Right ventricle myocardium superior (tissue), 1 donor: ENCODE results near the gene BIRC7. TPM values are rescaled to one million over a fixed set of nuclear protein-coding genes. Genes with fewer than 3 reads are reported as not detected.
A peak's percentile ranks its signal among the peaks of the same experiment; 100 is the strongest.

Experiments used
- ATAC-seq: fragments of 200-7000 bp; cut with Tn5 transposase; one replicate; pipeline ENCODE4 v1.9.1; 2020; ENCODE audit warnings: mild to moderate bottlenecking; ENCODE audit not compliant: poor library complexity
- DNase-seq: peaks from one replicate; pipeline ENCODE4 v3.0.0-alpha.2; 2020
- intact Hi-C: fragments of 100-400 bp; cut with DNase I; formaldehyde crosslinking; loops from one replicate; pipeline ENCODE4 v1.11.2; 2022
- total RNA-seq: library from RNA; stranded (reverse); fragmentation: NEBNext Ultra II Directional; extraction: Animal tissue kit (Norgen Biotek cat#: 25700); gene quantifications from one replicate; pipeline ENCODE4 v1.2.1, GENCODE V29; 2021
- donor health status: DM: no; HTN: yes; CAD: no; lungs with severe emphysema.

The BIRC7 gene
- total RNA-seq, 1 donor from 2014 or later, result 0.22 TPM

DNA sequence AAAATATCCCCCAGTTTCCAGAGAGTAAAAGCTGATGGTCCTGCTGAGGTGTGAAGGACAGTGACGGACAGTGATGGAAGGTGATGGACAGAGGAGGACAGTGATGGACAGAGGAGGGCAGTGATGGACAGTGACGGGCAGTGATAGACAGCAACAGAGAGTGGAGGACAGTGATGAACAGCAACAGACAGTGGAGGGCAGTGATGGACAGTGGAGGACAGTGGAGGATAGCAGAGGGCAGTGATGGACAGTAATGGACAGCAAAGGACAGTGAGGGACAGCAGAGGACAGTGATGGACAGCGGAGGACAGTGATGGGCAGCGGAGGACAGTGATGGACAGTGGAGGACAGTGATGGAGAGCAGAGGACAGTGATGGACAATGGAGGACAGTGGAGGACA lies 21.2 kb downstream of the BIRC7 start:
- intact Hi-C loops, result no loop called here

DNA sequence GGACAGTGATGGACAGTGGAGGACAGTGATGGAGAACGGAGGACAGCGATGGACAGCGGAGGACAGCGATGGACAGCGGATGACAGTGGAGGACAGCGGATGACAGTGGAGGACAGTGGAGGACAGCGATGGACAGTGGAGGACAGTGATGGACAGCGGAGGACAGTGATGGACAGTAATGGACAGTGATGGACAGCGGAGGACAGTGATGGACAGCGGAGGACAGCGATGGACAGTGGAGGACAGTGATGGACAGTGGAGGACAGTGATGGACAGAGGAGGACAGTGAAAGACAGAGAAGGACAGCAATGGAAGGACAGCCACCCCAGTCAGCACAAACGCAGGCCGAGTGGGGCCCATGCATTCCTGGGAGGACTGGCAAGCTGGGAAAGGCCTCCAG lies 21.9 kb downstream of the BIRC7 start:
- no peak for ATAC-seq

More for the DNA sequence above, 21.2 kb downstream of the BIRC7 start:
- no peak for ATAC-seq
- no peak for DNase-seq

DNA sequence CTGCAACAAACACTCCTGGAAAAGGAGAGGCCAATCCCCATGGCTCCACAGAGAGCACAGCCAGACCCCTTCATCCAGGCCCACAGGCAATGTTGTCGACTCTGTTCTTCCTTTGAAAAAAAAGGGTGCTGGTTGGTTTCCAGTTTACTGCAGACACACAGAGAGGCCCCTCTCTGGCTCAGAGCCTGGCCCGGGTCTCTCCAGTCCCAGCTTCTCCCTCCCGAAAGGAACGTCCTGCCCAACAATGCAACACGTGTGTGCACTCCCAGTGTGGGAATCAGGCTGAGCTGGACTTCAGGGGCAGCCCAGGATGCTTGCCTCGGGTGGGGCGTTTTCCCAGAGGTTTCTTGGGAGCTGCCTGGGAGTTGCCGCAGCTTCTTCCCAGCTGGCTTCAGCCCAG lies 23.1 kb downstream of the BIRC7 start:
- DNase-seq, result no peak

More for the DNA sequence above, 21.9 kb downstream of the BIRC7 start:
- intact Hi-C loops, result no loop called here
- no peak for DNase-seq

DNA sequence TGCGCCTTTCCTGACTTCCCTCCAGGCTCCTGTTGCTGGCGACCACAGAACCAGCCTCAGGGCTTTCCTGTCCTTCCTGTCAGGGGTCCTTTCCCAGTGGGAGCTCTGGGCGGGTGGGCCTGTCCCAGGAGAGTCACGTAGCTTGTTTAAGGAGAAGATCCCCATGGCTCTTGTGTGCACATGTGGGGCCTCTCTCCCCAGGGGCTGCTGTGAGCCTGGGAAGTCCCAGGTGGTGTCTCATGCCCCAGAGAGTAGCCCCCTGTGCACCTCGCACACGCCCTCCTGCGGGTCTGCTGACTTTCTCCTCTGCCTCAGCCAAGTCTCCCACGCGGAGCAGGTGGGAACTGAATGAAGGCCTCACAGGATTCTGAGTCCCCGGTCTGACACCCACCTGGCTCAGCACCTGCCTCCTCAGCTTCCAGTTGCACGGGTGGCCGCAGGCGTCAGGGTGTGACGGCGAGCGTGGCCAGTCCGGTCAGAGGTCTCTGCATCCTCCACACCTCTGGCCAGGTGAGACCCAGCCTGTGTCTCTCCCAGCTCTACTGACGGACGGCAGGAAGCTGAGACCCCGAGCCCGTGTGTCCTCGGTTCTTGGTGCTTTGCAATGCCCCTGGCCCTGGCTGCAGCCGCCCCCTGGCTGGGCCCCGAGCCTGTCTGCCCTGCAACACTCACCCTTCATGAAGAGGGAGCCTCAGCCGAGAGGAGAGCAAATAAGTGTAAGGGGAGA lies 24.2 kb downstream of the BIRC7 start:
- ATAC-seq (no peak), DNase-seq (no peak)
- intact Hi-C loops, result no loop called here

More for the DNA sequence above, 23.1 kb downstream of the BIRC7 start:
- ATAC-seq, result no peak
- intact Hi-C loops, result no loop called here

DNA sequence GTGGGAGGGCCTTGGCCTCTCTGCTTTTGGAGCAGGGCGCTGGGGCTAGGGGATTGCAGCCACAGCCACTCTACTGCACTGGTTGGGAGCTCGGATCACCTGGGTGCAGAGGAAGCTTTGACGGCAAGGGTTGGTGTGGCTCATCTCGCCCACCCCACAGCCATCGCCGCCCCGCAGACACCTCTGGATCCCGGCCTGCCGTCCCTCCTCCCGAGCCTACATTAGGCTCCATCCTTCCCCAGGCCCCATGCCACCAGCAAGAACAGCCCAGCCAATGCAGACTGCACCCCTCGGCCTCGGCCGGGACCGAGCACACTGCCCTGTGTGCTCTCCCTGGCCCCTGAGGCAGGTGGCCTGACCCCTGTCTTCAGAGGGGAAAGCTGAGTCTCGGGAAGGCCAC lies 24.8 kb downstream of the BIRC7 start:
- DNase-seq (no peak), ATAC-seq (no peak)
- intact Hi-C loops, result no loop called here

DNA sequence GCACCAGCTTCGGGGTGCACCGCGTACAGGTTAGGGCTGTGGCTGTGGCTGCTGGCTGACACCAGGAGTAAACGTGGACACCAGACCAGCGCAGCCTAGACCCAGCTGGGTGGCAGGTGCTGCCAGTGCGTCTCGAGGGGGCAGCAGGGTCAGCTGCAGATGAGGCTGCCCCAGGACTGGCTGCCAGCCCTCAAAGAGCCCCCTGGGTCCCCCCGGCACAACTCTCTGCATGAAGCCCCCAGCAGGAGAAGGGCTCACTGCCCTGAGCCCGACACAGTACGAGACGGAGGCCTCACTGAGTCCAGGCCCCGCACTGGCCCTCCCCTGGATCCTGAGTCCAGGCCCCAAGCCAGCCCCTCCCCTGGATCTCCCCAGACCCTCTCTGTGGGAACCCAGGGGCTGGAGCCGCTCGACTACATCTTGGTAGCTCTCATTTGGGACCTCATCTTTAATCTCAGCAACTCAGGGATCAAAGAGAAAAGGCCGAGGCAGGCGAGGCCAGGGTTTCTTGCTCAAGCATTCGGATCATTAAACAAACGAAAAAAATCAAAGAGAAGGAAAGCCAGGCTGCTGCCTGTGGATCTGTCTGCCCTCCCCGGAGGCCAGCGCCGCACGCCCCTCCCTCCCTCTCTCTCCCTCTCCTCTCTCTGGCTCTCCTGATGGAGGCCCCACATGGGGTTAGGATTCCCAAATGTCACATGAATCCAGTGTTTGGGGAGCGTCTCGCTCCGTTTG lies 25.5 kb downstream of the BIRC7 start:
- ATAC-seq, result no peak
- intact Hi-C loops, result no loop called here
- no peak for DNase-seq

DNA sequence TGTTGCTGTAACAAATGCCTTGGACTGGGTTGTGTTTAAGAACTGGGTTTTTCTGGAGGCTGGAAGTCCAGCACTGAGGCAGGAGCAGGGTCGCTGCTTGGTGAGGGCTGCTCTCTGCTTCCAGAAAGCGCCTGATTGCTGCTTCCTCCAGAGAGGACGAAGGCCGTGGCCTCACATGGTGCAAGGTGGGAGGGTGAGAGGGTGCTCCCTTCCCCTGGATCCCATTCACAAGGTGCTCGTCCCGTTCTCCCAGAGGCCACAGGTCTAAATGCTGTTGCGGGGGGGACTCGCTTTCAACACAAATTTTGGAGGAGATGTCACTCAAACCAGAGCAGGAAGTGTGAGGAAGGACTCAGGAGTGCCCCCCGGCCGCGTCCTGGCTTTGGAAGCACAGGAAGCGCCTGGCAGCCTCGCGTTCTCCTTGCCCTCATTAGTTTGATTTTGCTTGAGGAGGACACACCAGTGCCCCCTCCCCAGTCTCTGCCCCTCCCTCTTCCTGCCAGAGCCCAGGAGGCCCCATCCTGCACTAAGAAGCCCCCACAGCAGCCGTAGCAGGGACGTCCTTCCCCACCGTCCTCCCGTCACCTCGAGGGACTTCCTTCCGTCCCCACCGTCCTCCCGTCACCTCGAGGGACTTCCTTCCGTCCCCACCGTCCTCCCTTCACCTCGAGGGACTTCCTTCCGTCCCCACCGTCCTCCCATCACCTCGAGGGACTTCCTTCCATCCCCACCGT lies 26.3 kb downstream of the BIRC7 start:
- intact Hi-C loops, result no loop called here
- DNase-seq (no peak), ATAC-seq (no peak)

DNA sequence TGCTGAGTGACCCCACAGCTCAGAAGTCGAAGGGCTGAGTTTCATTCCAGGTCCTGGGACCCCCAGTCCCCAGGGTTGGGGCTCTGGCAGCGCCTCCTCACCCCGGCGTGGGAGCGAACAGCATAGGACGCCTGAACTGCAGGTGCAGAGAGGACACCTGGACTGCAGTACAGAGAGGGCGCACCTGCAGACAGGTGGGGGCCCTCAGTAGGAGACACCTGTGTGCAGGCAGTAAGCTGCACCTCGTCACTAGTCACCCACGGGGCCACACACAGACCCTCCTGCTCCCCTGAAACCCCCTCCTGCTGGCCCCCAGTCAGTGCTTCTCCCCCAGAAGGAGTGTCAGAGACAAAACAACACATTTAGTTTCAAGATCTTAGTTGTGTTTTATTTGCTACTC lies 27.1 kb downstream of the BIRC7 start:
- intact Hi-C loops, result no loop called here
- ATAC-seq (no peak), DNase-seq (no peak)

DNA sequence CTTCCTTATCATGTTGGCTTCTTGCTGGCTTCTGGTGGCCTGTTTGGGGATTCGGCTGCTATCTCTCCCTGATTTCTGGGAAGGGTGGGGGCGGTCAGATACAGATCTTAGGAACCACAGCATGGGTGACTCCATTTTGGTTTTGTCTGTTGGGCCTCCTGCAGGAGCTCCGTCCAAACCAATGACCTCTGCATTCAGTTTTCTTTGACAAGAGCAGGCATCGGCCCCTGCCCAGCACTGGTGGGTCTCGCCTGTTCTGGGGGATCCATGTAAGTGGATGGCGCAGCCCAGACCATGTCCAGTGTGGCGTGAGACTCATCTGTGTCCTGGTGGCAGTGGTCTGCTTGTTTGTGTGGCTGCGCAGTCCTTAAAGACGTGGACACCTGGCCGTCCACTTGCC lies 28.3 kb downstream of the BIRC7 start:
- ATAC-seq (no peak), DNase-seq (no peak)
- intact Hi-C loops, result no loop called here

DNA sequence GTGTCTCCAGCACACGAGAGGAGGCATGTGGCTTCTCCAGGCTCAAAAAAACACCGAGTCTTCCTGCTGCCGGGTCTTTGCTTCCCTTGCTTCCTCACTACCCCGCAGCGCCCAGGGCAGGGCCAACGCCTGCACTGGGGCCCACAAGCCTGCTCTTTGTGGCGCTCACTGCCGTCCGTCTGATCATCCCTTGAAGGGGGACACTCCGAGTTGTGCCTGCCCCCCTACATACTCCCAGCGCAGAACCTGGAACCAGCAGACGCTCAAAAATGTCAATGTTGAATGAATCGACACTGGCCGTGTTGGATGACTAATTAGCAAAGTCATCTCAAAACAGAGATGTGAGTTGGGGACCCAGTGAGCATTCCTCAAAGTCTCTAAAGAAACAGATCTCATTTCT lies 28.8 kb downstream of the BIRC7 start:
- ATAC-seq, result no peak

DNA sequence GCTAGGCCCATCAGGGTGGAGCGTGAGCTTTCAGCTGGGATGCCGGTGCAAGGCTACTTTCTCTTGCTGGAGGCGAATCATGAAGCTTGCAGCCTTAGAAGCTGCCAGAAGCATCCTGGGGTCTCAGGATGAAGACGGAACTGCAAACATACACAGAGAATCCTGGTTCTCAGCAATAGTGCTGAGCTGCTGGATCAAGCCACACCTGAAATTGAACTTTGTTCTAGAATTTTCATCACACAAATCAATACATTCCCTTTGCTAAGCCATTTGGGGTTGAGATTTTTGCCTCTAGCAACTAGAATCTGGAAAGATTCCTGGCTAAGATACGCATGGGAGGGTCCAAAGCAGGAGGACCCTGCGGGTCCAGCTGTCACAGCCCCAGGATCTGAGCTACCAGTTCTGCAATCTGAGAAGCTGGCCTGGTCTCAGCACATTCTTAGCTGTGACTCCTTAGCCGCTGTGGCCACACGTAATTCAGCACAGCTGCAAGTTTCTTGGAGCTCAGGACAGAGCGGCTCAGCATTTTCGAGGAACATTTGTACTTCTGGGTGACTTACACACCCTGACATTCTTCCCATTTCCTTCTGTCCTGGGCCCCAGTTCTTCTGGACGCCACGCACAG lies 30.3 kb downstream of the BIRC7 start:
- ATAC-seq (no peak), DNase-seq (no peak)
- intact Hi-C loops, result no loop called here

More for the DNA sequence above, 28.8 kb downstream of the BIRC7 start:
- intact Hi-C loops, result no loop called here
- no peak for DNase-seq

DNA sequence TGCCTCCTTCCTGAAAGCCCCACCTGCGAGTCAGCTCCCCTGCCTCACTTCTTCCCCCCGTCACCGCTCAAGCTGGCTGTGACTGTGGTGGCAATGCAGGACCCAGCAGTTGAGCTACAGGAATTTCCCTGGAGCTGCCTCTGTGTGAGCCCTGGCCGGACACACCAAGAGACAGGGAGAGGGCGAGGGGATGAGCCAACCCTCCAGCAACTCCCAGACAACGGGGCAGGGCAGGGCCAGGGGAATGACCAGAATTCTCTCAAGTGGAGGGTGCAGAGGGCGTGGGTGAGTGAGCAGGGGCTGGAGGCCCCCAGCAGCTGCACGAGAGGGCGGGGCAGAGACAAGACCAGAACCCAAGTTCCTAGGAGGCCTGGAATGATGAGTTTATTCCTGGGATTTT lies 32.0 kb downstream of the BIRC7 start:
- DNase-seq (no peak), ATAC-seq (no peak)
- intact Hi-C loops, result no loop called here

DNA sequence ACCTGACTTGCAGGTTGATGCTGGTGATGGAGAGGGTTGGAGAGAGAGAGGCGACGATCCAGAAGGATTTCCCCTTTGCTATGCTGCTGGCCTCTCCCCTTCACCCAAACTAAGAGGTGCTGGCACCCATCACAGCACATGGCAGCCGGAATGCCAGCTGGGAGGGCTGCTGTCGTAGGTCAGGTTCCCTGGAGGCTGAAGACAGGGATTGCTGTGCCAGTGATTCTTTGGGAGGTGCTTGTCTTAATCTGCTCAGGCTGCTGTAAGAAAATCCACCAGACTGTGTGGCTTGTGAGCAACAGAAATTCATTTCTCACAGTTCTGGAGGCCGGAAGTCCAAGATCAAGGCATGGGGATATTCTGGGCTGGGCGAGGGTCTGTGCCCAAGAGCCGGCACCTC lies 32.6 kb downstream of the BIRC7 start:
- no peak for DNase-seq
- intact Hi-C loops, result no loop called here
- no peak for ATAC-seq

DNA sequence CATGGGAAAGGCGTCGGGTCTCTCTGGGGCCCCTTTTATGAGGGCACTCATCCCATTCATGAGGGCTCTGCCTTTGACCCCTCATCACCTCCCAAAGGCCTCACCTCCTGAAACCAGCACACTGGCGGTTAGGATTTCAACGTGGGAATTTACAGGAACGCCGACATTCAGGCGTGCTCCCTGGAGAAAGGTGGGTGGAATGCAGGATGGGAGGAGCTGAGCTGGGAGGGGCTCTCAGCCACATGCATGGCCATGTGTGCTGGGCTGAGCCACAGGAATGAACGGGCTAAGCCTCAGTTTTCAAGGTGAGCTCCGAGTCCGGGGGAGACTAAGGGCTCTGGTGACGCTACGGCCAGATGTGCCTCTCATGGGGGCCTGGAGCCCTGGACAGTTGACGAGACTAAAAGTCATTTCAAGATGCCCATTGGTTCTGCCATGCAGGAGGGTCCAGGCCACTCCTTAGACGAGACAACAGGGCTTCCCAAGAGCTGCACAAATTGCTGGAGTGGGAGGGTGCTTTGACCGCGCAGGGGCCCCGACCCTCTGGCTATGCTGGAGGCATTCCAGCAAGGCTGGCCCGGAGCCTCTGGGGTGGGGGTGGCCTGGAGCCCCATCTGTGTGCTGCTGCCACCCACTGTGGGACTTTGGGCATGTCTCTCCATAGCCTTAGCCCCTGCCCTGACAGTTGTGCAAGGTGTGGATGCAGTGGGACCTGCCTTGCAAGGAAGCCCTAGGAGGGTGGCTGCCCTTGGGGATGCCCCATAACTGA lies 33.1 kb downstream of the BIRC7 start:
- intact Hi-C loops, result no loop called here
- DNase-seq, result no peak
- ATAC-seq, result no peak

DNA sequence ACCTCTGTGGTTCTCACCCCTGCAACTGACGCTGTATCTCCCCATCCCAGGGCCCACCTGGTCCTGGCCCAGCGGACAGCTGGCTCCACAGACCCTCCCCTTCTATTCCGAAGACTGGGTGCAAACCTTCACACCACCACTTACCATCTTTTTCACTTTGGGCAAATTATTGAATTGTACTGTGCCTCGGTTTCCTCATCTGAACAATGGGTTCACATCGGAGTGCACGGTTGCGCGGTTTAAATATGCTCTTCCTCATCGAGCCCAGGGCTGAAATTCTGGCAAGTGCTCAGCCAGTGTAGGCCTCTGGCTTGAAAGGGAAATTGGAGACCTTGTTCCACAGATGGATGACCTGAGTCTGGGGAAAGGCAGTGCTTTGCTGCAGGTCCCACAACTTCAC lies 34.0 kb downstream of the BIRC7 start:
- ATAC-seq (no peak), DNase-seq (no peak)
- intact Hi-C loops, result no loop called here

DNA sequence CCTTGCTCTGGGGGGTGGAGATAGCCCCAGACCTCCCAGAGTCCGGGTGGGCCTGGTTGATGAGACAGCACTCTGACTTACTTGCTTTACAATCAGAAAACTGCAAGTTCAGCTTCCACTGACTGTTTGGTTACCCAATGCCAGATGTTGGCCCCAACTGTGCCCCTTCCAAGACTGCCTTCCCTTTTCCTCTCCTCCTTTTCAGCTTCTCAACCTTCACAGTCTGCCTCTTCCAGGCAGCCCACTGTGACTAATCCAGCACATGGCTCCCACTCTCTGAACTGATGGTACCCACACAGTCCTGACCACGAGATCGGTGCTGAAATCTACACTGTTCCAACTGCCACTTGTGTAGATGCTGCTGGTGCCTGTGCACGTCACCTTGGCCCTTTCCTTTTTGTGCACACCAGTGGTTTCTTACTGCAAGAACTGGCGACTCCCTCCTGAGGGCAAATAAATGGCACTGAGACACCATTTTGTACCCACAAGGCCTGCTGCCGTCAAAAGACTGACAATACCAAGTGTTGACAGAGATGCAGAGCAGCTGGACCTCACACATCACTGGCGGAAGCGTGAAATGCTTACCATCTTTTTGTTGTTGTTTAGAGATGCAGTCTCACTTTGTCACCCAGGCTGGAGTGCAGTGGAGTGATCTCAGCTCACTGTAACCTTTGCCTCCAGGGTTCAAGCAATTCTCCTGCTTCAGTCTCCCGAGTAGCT lies 35.1 kb downstream of the BIRC7 start:
- intact Hi-C loops, result no loop called here
- ATAC-seq (no peak), DNase-seq (no peak)

DNA sequence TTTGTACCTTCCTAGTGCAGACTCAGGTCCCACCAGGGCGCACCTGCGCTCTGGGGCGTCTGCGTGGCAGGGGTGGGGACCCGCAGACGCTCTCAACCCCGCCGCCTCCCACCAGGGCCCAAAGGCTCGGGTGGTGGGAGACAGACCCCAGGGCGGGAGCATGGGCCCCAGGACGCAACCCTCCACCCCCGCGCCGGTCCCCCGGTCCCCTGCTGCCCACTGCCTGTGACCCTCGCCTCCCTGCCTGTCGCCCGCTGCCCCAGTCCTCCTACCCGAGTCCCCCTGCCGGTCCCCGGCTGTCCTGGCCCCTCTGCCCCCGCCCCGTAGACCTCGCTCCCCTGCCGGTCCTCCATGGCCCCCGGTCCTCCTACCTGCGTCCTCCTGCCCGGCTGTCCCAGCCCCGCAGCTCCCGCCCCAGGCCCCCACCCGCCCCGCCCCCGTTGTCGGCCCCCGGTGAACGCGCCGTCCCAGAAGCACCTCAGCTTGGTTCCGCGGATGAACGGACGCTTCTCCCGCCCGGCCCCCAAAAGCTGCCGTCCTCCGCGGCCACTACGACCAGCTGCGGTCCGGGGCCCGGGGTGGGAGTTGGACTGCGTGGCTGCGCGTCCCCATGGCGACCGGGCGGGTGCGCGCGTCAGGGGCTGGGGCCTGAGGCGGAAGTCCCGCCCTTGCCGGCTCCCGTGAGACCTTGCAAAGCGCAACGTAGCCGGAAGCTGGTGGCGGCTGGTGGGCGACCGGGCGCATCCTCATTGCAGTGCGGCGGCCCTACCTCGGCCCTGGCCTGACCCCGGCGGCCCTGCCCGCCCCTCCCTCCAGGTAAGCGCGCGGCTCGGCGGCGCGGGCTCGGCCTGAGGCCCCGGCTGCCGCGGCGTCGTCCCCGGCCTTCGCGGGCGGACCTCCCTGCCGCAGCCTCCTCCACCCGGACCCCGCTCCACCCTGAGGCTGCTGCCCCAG lies 36.7 kb downstream of the BIRC7 start, which contains the start of gene ARFGAP1:
ARFGAP1 (plus strand) TSS at position 709 of the 954 bp plus-strand sequence. CDS start 2,768 bp downstream, outside the sequence.
- intact Hi-C loops, result no loop called here
- ATAC-seq (peak; percentile 99), DNase-seq (peak; percentile 96)
